ENCODE data around the gene CNPY1. TPM values are rescaled to one million over a fixed set of nuclear protein-coding genes. Genes with fewer than 3 reads are reported as not detected.

Gene CNPY1
- total RNA-seq, 1 donor from 2014 or later = not detected

Other genes starting within 250 kb of the CNPY1 start
- 38.2 to 44.3 TPM (median 39.1 TPM) in 3 replicates for gene INSIG1, start 248.7 kb downstream of the CNPY1 start, total RNA-seq
- gene EN2, start 88.4 kb downstream of the CNPY1 start, total RNA-seq = not detected in 3 replicates
- 83.4 to 91.9 TPM (median 91.5 TPM) in 3 replicates for gene RBM33, start 98.1 kb upstream of the CNPY1 start, total RNA-seq

Measured in mesothelial cell of epicardium (in vitro differentiated cells).